Smooth muscle cell (in vitro differentiated cells): ENCODE measurements around the gene FAM114A2. TPM values are rescaled to one million over a fixed set of nuclear protein-coding genes. Genes with fewer than 3 reads are reported as not detected.
"Not testable (repeated sequence)": the region's sequence is repeated elsewhere in the genome, so short reads cannot be mapped to it uniquely, and the experiment has no call there.

Experiments used
- DNase-seq: peaks from one replicate; lab custom pipeline; 2025; ENCODE audit not compliant: unreplicated experiment; lab: John Stamatoyannopoulos, UW
- H2AFZ ChIP-seq: fragments of 200-600 bp; sonication (generic); 2 replicates; pipeline ENCODE4 v1.6.0; 2016; ENCODE audit warnings: antibody characterized with exemption, low read depth, mild to moderate bottlenecking
- H3F3A ChIP-seq: fragments of 200-600 bp; sonication (generic); 2 replicates; pipeline ENCODE4 v1.6.0; 2017; ENCODE audit warnings: antibody characterized with exemption, low read depth
- H3K27ac ChIP-seq: fragments of 200-600 bp; sonication (generic); 2 replicates; pipeline ENCODE4 v1.5.1; 2016; ENCODE audit warnings: low read depth, mild to moderate bottlenecking
- H3K27me3 ChIP-seq: fragments of 200-600 bp; sonication (generic); 2 replicates; pipeline ENCODE4 v1.6.1; 2016; ENCODE audit warnings: low read depth, mild to moderate bottlenecking
- H3K36me3 ChIP-seq: fragments of 200-600 bp; sonication (generic); 2 replicates; pipeline ENCODE4 v1.5.1; 2016; ENCODE audit warnings: low read depth
- H3K4me1 ChIP-seq: fragments of 200-600 bp; sonication (generic); 2 replicates; pipeline ENCODE4 v1.5.1; 2016; ENCODE audit warnings: low read depth
- H3K4me2 ChIP-seq: fragments of 200-600 bp; sonication (generic); 2 replicates; pipeline ENCODE4 v1.6.0; 2016; ENCODE audit warnings: mild to moderate bottlenecking
- H3K4me3 ChIP-seq: fragments of 200-600 bp; sonication (generic); 2 replicates; pipeline ENCODE4 v1.5.1; 2016; ENCODE audit warnings: mild to moderate bottlenecking
- H3K79me2 ChIP-seq: fragments of 200-600 bp; sonication (generic); 2 replicates; pipeline ENCODE4 v1.6.0; 2016; ENCODE audit warnings: low read depth, mild to moderate bottlenecking
- H3K9ac ChIP-seq: fragments of 200-600 bp; sonication (generic); 2 replicates; pipeline ENCODE4 v1.6.0; 2016; ENCODE audit warnings: low read depth
- H3K9me3 ChIP-seq: fragments of 200-600 bp; sonication (generic); replicated peaks from 2 replicates; pipeline ENCODE4 v1.5.1; 2016; ENCODE audit warnings: low read depth
- H4K20me1 ChIP-seq: fragments of 200-600 bp; sonication (generic); 2 replicates; pipeline ENCODE4 v1.6.0; 2016; ENCODE audit warnings: low read depth
- CTCF ChIP-seq: fragments of 200-600 bp; sonication (generic); IDR thresholded peaks from 2 replicates; pipeline ENCODE4 v1.5.1; 2017; ENCODE audit warnings: borderline replicate concordance, mild to moderate bottlenecking, antibody characterized with exemption; ENCODE audit not compliant: insufficient read depth, poor library complexity, severe bottlenecking
- WGBS: methylation state at CpG from one replicate; pipeline ENCODE4 v1.1.7; 2016; ENCODE audit warnings: low lambda C conversion rate; 5-methylcytosine and 5-hydroxymethylcytosine counted together
- polyA plus RNA-seq: library from polyadenylated mRNA; unstranded; fragments of >200 nt; fragmentation: Nextera tagmentation; extraction: Ambion mirVana; gene quantifications from 2 replicates; pipeline ENCODE4 v1.2.1, GENCODE V29; 2016
- total RNA-seq: library from RNA; depleted of rRNA; stranded (reverse); fragments of >200 nt; gene quantifications from 2 replicates; pipeline ENCODE4 v1.2.3, GENCODE V29; 2014

FAM114A2 gene
- total and polyA plus RNA-seq, 2 experiments from 2014 or later = 15.6 to 23.8 TPM

GRCh38 chr5:154076240-154076922, 37.7 kb upstream of the FAM114A2 start:
- Histone ChIP-seq H4K20me1 (no peaks in the 10 kb centered on the region), H3K36me3 (no peaks in the 10 kb centered on the region), H3K27ac (no peak overlapping the region), H3K9me3 (no peaks in the 10 kb centered on the region), H3K9ac (no peak overlapping the region), H3K4me3 (no peak overlapping the region), H3K4me1 (peaks cover 15% of the 10 kb centered on the region), H3K79me2 (no peaks in the 10 kb centered on the region), H2AFZ (no peak overlapping the region), H3F3A (no peaks in the 10 kb centered on the region), H3K4me2 (no peak overlapping the region), H3K27me3 (no peaks in the 10 kb centered on the region)
- WGBS = 79% methylated on average over 5 of the region's 5 CpGs
- TF ChIP-seq CTCF = no peak
- no peak for DNase-seq

GRCh38 chr5:154072414-154073171, 33.9 kb upstream of the FAM114A2 start:
- Histone ChIP-seq H3K4me3 (no peak overlapping the region), H3F3A (no peaks in the 10 kb centered on the region), H3K4me2 (no peak overlapping the region), H3K27me3 (no peaks in the 10 kb centered on the region), H3K36me3 (no peaks in the 10 kb centered on the region), H2AFZ (no peak overlapping the region), H3K79me2 (no peaks in the 10 kb centered on the region), H3K27ac (no peak overlapping the region), H3K4me1 (peaks cover 10% of the 10 kb centered on the region), H4K20me1 (no peaks in the 10 kb centered on the region), H3K9ac (no peak overlapping the region), H3K9me3 (no peaks in the 10 kb centered on the region)
- WGBS = 43% methylated on average over 18 of the region's 18 CpGs
- TF ChIP-seq CTCF = peak; percentile 95
- DNase-seq = peak; percentile 36

GRCh38 chr5:154071799-154072413, 33.2 kb upstream of the FAM114A2 start:
- no peak overlapping the region for H3K27ac ChIP-seq
- H3K4me1 ChIP-seq = peaks cover 8% of the 10 kb centered on the region
- no peaks in the 10 kb centered on the region for H3K79me2 ChIP-seq
- H3K36me3 ChIP-seq = no peaks in the 10 kb centered on the region
- 73% methylated on average over 2 of the region's 2 CpGs for WGBS
- H4K20me1 ChIP-seq = no peaks in the 10 kb centered on the region
- TF ChIP-seq CTCF = no peak
- H3K9me3 ChIP-seq = no peaks in the 10 kb centered on the region
- no peaks in the 10 kb centered on the region for H3F3A ChIP-seq
- H3K4me3 ChIP-seq = no peak overlapping the region
- no peak overlapping the region for H3K9ac ChIP-seq
- no peak overlapping the region for H3K4me2 ChIP-seq
- H2AFZ ChIP-seq = no peak overlapping the region
- H3K27me3 ChIP-seq = no peaks in the 10 kb centered on the region
- no peak for DNase-seq

- not testable (repeated sequence) for H3K27me3 ChIP-seq, H3F3A ChIP-seq, H3K36me3 ChIP-seq, H3K9me3 ChIP-seq, H3K9ac ChIP-seq, DNase-seq, H3K27ac ChIP-seq, H3K4me1 ChIP-seq, H3K4me2 ChIP-seq, H2AFZ ChIP-seq, H4K20me1 ChIP-seq, H3K4me3 ChIP-seq, H3K79me2 ChIP-seq
- 94% methylated on average over 5 of the region's 5 CpGs for WGBS
Observed at GRCh38 chr5:154069854-154070253, 31.1 kb upstream of the FAM114A2 start.
